HUDEP-2 (cell line): ENCODE results near the gene BATF.
A peak's percentile ranks its signal among the peaks of the same experiment; 100 is the strongest.
"Not testable (repeated sequence)": the region's sequence is repeated elsewhere in the genome, so short reads cannot be mapped to it uniquely, and the experiment has no call there.

Experiments
- DNase-seq, 76 experiments: peaks; one replicate each; lab custom pipeline; 2025; ENCODE audit not compliant: unreplicated experiment in 76 of 76; lab: John Stamatoyannopoulos, UW

Gene BATF

GRCh38 chr14:75522224-75522982 is at the start of gene BATF:
BATF (plus strand) TSS chr14:75522469; CDS start chr14:75522683, 214 bp downstream.
- peak in 2 of 76 experiments; percentile 2 to 5 for DNase-seq

GRCh38 chr14:75474127-75474526 is 48.1 kb upstream of the BATF start:
- DNase-seq = not testable (repeated sequence)

GRCh38 chr14:75476274-75476995 is 45.8 kb upstream of the BATF start:
- no peak for DNase-seq

GRCh38 chr14:75477881-75478280 is 44.4 kb upstream of the BATF start:
- no peak for DNase-seq

- no peak for DNase-seq
These were observed 42.3 kb upstream of the BATF start for GRCh38 chr14:75479770-75480600.

GRCh38 chr14:75482366-75482765 is 39.9 kb upstream of the BATF start:
- no peak for DNase-seq

GRCh38 chr14:75484711-75485429 is 37.4 kb upstream of the BATF start:
- no peak for DNase-seq

- peak in 3 of 76 experiments; percentile 1 to 4 (median 1) for DNase-seq
These were observed 36.0 kb upstream of the BATF start for GRCh38 chr14:75486318-75486717.

- no peak for DNase-seq
These were observed 35.1 kb upstream of the BATF start for GRCh38 chr14:75487155-75487671.

- DNase-seq = no peak
These were observed 32.8 kb upstream of the BATF start for GRCh38 chr14:75489480-75489837.

- no peak for DNase-seq
These were observed 30.8 kb upstream of the BATF start for GRCh38 chr14:75491376-75491978.

GRCh38 chr14:75492832-75493591 is 29.3 kb upstream of the BATF start:
- DNase-seq = no peak

GRCh38 chr14:75493592-75494087 is 28.6 kb upstream of the BATF start:
- no peak for DNase-seq

- DNase-seq = no peak
These were observed 27.4 kb upstream of the BATF start for GRCh38 chr14:75494896-75495295.

GRCh38 chr14:75495399-75495798 is 26.9 kb upstream of the BATF start:
- DNase-seq = no peak

- DNase-seq = no peak
These were observed 26.4 kb upstream of the BATF start for GRCh38 chr14:75495882-75496281.

GRCh38 chr14:75496755-75497154 is 25.5 kb upstream of the BATF start:
- DNase-seq = no peak

- no peak for DNase-seq
These were observed 25.1 kb upstream of the BATF start for GRCh38 chr14:75497191-75497590.

- no peak for DNase-seq
These were observed 24.6 kb upstream of the BATF start for GRCh38 chr14:75497701-75498100.
